ENCODE data around the gene SMPX.

Gene SMPX

DNA sequence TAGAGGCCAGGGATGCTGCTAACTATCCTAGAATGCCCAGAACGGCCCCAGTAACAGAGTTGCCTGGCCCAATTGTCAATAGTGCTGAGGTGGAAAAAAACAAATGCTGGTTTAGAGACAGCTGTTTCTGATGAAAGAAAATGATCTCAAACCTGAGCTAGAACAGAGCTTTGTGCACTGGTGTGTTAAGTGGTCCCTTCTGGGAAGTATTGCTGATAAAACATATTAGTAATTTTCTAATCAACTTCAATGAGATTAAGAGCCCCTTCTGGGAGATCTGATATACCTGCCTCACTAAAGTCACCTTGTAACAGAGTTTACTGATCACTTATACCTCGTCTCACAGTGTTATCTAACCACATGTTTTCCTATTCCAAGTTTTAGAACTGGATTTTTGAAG lies 42.1 kb downstream of the SMPX start:
- H3K4me3 ChIP-seq (ENCODE audit: low read depth, low read length), result no peak overlapping the region

DNA sequence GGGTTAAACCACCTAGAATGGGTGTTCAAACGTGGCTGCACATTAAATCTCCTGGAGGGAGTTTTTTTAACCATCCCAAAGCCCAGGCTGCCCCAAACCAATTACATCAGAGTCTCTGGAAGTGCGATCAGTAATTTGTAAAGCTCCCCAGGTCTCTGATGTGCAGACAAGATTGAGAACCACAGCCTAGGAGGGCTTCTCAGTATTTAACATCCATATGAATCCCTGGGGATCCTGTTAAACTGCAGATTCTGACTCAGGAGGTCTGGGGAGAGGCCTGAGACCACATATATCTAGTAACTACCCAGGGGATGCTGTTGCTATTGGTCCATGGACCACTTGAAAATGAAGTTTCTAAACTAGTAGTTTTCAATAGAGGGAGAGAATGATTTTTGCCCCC lies 42.6 kb downstream of the SMPX start:
- H3K4me3 ChIP-seq (ENCODE audit: low read depth, low read length), result no peak overlapping the region

DNA sequence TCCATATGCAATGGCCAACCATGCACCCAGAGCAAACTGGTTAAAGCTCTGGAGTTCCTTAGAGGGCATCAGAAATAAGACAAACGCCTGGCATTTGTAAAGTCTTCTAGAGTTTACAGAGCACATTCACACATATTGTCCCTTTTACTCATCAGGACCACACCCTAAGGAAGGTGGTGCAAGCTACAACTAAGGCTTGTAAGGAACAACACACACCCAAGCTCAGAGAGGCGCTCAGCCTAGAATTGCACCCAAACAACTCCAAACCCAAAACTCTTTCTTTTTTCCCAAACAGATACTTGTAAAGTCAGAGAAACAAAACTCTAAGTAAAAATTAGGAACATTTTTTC lies 46.1 kb downstream of the SMPX start:
- no peak overlapping the region for H3K4me3 ChIP-seq (ENCODE audit: low read depth, low read length)

DNA sequence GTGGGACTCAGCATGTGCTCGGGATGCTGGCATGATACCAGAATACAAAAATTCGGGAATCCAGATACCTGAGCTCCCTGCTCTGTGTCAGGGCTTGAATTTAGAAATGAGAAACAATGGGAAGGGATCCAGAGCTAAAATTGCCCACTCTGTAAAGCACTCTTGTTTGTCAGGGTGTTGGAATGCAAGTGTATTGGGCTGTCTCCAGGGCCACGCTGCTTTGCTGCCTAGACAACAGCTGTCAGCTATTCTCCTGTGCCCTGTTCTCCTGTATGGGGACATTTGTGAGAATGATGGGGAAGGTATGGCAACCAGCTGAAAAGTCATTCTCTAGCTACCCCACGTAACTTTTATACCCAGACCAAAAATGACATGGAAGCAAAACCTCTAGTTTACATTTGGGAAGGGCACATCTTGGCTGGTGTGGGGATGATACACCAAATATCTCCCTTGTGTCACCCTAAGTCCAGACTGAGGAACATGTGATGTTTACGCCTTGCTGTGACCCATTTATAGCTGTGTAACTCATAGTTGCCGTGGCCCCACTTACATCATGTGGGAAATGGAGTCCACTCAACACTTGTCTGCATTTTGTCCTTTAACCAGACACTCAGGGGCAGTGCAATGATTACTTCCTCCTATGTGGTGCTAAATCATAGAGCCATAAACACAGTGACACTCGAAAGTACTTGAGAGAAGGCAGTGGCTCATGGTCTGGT lies 46.6 kb downstream of the SMPX start:
- no peak overlapping the region for H3K4me3 ChIP-seq (ENCODE audit: low read depth, low read length)

GRCh38 chrX:21708116-21708515 lies 49.8 kb downstream of the SMPX start:
- no peak overlapping the region for H3K4me3 ChIP-seq (ENCODE audit: low read depth, low read length)

DNA sequence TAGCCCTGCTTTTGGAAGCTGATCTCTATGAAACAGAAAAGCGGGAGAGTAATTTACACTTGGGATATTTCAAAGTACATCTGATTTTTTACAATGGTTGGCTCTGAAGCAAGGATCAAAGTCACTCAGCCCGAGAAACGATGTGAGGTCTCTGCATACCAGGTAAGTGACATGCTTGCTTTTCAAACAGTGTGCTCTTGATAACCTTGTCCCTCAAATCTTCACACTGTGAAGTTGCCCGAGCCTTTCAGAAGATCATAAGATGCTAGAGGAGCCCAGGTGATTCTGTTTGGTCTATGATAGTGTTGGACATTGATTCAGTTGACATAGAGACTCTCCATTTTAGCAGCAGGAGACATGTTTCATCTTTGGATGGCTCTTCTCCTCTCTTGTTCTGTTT lies 52.7 kb downstream of the SMPX start:
- H3K4me3 ChIP-seq (ENCODE audit: low read depth, low read length), result no peak overlapping the region

DNA sequence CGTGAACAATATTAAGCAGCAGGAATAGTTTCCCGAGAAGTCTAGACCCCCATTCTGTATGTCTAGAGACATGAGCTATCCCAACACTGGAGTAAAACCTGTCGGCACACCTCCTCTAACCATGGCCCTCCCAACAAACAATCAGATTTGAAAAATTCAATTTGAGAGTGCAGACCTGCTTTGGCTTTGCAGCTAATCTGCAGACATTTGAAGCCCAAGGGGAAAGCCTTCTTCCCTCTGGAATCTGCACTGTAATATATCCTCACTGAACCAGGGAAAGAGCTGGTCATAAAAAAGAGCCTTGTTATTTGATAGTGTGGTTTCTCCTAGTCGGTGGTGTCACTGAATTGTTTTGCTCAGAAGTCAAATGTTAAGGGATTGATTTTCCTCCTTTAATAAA lies 55.2 kb downstream of the SMPX start:
- H3K4me3 ChIP-seq (ENCODE audit: low read depth, low read length), result no peak overlapping the region

DNA sequence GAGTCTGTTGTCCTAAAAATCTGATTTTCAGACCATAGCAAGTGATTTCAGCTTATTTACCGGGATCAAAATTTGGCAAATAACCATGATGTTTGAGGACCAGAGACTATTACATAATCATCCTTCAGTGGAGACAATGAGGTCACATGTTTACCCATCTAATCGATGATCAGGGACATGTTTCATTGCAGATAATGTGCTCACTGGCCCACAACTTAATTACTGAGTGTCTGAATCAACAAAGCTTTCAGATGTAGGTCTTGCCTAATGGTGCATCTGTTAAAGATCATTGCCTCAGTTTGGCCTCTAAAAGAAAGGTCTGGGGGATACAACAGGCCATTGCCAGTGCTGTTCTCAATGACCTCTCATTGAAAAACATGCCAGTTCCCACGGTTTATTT lies 56.9 kb downstream of the SMPX start:
- H3K4me3 ChIP-seq (ENCODE audit: low read depth, low read length), result no peak overlapping the region

- no peak overlapping the region for H3K4me3 ChIP-seq (ENCODE audit: low read depth, low read length)
These were observed 57.6 kb downstream of the SMPX start for GRCh38 chrX:21700275-21700674.

DNA sequence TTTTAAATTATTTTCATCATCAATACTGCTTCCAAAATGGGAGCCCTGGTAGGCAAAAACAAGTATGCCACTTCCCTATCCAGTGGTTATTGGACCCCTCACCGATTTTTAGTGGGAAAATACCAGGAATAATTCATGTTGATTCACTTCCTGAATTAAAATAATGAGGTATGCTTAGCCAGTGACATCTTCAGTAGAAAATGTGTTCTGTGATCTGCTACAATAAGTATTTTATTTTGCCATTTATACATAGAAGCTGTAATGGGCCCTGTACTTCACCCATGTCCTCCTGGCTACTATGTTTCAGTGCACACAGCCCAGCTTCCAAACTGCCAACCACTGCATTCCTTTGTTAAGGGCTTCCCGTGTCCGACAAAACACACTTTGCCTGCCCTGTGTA lies 58.8 kb downstream of the SMPX start:
- no peak overlapping the region for H3K4me3 ChIP-seq (ENCODE audit: low read depth, low read length)

DNA sequence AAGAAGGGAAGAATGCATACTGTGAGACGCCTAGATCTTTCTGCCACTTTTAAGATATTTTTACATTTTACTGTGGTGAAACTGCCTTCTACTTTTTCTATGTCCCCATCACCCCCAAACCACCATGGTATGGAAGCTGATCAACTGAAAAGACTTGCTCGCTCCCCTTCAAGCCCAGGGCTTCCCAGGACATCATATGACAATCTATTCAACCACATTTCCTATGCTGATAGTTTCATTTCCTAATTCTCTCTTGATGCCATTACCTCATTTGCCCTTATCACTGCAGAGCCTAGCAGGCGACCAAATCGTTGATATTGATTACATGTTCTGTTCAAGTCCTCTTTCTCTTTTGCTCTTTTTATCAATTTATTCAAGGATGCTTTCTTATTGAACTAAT lies 59.6 kb downstream of the SMPX start:
- H3K4me3 ChIP-seq (ENCODE audit: low read depth, low read length), result no peak overlapping the region

GRCh38 chrX:21691512-21692018 lies 66.4 kb downstream of the SMPX start:
- H3K4me3 ChIP-seq (ENCODE audit: low read depth, low read length), result no peak overlapping the region

DNA sequence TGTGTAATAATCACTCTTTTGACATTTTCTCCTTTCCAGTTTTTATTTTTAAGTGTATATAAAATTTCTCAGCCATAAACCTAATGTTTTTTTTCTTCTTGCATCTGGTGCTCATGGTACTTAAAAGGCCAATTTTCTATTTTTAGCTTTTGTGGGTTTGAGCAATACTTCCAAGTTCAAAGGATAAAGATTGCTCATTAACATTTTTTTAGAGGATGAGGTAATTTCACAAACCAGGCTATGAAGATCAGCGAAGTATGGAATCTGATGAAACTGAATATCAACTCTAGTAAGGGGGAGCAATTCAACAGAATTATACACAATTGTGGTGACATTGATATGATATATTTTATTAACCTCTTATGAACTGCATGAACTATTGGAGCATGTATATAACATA lies 74.0 kb downstream of the SMPX start:
- H3K4me3 ChIP-seq (ENCODE audit: low read depth, low read length), result no peak overlapping the region

DNA sequence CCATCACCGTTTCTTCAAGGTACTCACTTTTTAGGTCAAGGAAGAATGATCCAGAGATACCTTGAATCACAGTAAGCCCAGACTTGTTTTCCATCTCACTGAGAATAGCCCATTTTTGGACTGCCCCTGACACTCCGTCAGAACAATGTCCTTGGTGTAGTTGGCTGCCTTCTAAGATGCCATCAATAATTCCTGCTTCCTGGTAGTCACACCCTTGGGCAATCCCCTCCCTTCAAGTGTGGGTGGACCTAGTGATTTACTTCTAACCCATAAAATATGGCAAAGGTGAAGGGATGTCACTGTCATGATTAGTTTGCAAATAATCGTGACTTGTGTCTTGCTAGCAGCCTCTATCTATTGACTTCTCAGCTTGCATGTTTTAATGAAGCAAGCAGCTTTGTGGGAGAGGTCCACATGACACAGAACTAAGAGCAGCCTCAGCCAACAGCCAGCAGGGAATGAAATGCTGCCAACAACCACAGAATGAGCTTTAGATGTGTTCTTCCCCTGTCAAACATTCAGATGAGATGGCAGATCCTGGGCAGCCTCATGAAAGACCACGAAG lies 79.8 kb downstream of the SMPX start:
- H3K4me3 ChIP-seq (ENCODE audit: low read depth, low read length), result no peak overlapping the region

DNA sequence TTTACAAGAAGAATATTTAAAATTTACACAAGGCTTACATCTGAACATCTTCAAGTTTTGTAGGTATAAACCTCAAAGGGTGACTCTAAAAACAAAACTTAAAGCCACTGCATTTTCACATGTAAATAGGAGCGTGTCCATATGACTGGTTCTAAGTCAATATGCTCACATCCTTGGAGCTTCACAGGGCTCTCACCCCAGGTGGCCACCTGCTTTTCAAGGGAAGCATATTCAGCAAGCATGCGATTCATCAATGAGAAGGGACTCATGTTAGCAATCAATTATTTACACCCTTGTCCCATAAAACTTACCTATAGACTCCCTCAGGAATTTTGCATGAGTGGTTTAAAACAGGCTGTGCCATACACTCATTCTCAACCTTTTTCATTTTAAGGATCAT lies 82.0 kb downstream of the SMPX start:
- H3K4me3 ChIP-seq (ENCODE audit: low read depth, low read length), result no peak overlapping the region

- H3K4me3 ChIP-seq (ENCODE audit: low read depth, low read length), result no peak overlapping the region
These were observed 83.3 kb downstream of the SMPX start for GRCh38 chrX:21674430-21675186.

- H3K4me3 ChIP-seq (ENCODE audit: low read depth, low read length), result no peak overlapping the region
These were observed 91.2 kb downstream of the SMPX start for GRCh38 chrX:21666679-21667078.

DNA sequence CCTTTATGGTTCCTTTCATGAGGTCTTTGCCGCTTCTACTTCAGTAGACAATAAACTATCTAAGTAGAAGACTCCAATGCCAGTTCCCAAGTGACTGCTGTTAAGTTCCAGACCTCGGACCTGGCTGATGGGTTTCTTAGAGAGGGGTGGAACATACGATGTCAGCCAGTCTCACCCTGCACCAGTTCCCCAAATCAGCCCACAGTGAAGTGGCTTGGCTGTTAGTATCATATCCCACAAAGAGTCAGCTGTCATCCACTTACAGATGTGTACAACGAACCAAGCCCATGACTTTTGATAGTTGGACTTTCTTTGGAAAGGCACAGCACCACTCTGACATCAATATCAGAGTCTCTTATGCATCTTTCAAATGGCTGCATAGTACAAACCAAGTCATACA lies 91.7 kb downstream of the SMPX start:
- H3K4me3 ChIP-seq (ENCODE audit: low read depth, low read length), result no peak overlapping the region

- no peak overlapping the region for H3K4me3 ChIP-seq (ENCODE audit: low read depth, low read length)
These were observed 95.2 kb downstream of the SMPX start for GRCh38 chrX:21662761-21663160.

GRCh38 chrX:21661316-21661715 lies 96.6 kb downstream of the SMPX start:
- no peak overlapping the region for H3K4me3 ChIP-seq (ENCODE audit: low read depth, low read length)

GRCh38 chrX:21660156-21660555 lies 97.8 kb downstream of the SMPX start:
- no peak overlapping the region for H3K4me3 ChIP-seq (ENCODE audit: low read depth, low read length)

- no peak overlapping the region for H3K4me3 ChIP-seq (ENCODE audit: low read depth, low read length)
These were observed 98.6 kb downstream of the SMPX start for GRCh38 chrX:21659320-21659719.

Measured in iPS-11a (cell line).